ENCODE data around the gene MTHFS. TPM values are rescaled to one million over a fixed set of nuclear protein-coding genes. Genes with fewer than 3 reads are reported as not detected.

Gene MTHFS
- total RNA-seq (ENCODE audit: unreplicated experiment), result 3.8 TPM
- long read RNA-seq, partial matches to known transcripts, result 0 of 2 reads
- long read RNA-seq, other reads (novel, unspliced or antisense), result 1 of 2 reads

- H3K9me3 Mint-ChIP-seq (ENCODE audit: unreplicated experiment), result no peaks in the 10 kb centered on the region
- peaks cover 5% of the 10 kb centered on the region for H3K4me1 Mint-ChIP-seq (ENCODE audit: low read depth, unreplicated experiment)
- H3K27ac Mint-ChIP-seq (ENCODE audit: unreplicated experiment), result peak within 1 kb of the TSS; percentile 94
Measured at GRCh38 chr15:79896634-79897379, at the start of gene MTHFS. TSS of gene MTHFS (minus strand) at chr15:79897014. CDS start at chr15:79896988, 26 bp downstream.

GRCh38 chr15:79944622-79945021 is 47.8 kb upstream of the MTHFS start:
- TF ChIP-seq, protein P1, sequence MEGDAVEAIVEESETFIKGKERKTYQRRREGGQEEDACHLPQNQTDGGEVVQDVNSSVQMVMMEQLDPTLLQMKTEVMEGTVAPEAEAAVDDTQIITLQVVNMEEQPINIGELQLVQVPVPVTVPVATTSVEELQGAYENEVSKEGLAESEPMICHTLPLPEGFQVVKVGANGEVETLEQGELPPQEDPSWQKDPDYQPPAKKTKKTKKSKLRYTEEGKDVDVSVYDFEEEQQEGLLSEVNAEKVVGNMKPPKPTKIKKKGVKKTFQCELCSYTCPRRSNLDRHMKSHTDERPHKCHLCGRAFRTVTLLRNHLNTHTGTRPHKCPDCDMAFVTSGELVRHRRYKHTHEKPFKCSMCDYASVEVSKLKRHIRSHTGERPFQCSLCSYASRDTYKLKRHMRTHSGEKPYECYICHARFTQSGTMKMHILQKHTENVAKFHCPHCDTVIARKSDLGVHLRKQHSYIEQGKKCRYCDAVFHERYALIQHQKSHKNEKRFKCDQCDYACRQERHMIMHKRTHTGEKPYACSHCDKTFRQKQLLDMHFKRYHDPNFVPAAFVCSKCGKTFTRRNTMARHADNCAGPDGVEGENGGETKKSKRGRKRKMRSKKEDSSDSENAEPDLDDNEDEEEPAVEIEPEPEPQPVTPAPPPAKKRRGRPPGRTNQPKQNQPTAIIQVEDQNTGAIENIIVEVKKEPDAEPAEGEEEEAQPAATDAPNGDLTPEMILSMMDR (IDR thresholded peaks at IDR 0.05; ENCODE audit: partially characterized antibody, unreplicated experiment), result no peak
- H3K27me3 Mint-ChIP-seq (ENCODE audit: unreplicated experiment), result no peaks in the 10 kb centered on the region
- H3K9me3 Mint-ChIP-seq (ENCODE audit: unreplicated experiment), result no peaks in the 10 kb centered on the region
- H3K27ac Mint-ChIP-seq (ENCODE audit: unreplicated experiment), result no peak overlapping the region
- H3K36me3 Mint-ChIP-seq (ENCODE audit: unreplicated experiment), result no peaks in the 10 kb centered on the region
- no peak overlapping the region for H3K4me3 Mint-ChIP-seq (ENCODE audit: unreplicated experiment)
- no peak for DNase-seq
- no peaks in the 10 kb centered on the region for H3K4me1 Mint-ChIP-seq (ENCODE audit: low read depth, unreplicated experiment)

More at GRCh38 chr15:79896634-79897379, at the start of gene MTHFS:
- TF ChIP-seq, protein P1 (IDR thresholded peaks at IDR 0.05; ENCODE audit: partially characterized antibody, unreplicated experiment), result peak; percentile 23
- Mint-ChIP-seq H3K36me3 (ENCODE audit: unreplicated experiment) (no peaks in the 10 kb centered on the region), H3K27me3 (ENCODE audit: unreplicated experiment) (peaks cover 2% of the 10 kb centered on the region), H3K4me3 (ENCODE audit: unreplicated experiment) (peak within 1 kb of the TSS; percentile 96)
- DNase-seq, result peak; percentile 77

- TF ChIP-seq, protein P1 (IDR thresholded peaks at IDR 0.05; ENCODE audit: partially characterized antibody, unreplicated experiment), result no peak
- H3K4me1 Mint-ChIP-seq (ENCODE audit: low read depth, unreplicated experiment), result no peaks in the 10 kb centered on the region
- no peak for DNase-seq
- H3K36me3 Mint-ChIP-seq (ENCODE audit: unreplicated experiment), result no peaks in the 10 kb centered on the region
- H3K27ac Mint-ChIP-seq (ENCODE audit: unreplicated experiment), result no peak overlapping the region
- H3K4me3 Mint-ChIP-seq (ENCODE audit: unreplicated experiment), result no peak overlapping the region
- H3K27me3 Mint-ChIP-seq (ENCODE audit: unreplicated experiment), result no peaks in the 10 kb centered on the region
- H3K9me3 Mint-ChIP-seq (ENCODE audit: unreplicated experiment), result no peaks in the 10 kb centered on the region
Measured at GRCh38 chr15:79943820-79944219, 47.0 kb upstream of the MTHFS start.

DNA sequence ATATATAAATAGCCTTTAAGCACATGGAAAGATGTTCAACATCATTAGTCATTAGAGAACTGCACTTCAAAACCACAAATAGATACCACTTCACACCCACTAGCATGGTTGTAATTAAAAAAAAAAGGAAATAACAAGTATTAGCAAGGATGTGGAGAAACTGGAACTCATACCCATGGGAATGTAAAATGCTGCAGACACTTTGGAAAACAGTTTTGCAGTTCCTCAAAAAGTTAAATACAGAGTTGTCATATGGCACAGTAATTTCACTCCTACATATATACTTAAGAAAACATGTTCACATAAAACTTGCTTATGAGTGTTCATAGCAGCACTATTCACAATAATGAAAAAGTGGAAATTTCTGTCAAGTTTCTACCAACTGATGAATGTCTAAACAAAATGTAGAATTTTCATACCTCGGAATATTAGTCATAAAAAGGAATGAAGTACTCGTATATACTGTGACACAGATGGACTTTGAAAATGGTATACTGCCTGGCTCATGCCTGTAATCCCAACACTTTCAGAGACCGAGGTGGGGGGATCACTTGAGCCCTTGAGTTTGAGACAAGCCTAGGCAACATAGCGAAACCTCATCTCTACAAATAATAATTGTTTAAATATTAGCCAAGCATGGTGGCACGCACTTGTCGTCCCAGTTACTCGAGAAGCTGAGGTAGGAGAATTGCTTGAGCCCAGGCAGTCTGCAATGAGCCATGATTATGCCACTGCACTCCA is 46.1 kb upstream of the MTHFS start:
- TF ChIP-seq, protein P1 (IDR thresholded peaks at IDR 0.05; ENCODE audit: partially characterized antibody, unreplicated experiment), result no peak
- H3K36me3 Mint-ChIP-seq (ENCODE audit: unreplicated experiment), result no peaks in the 10 kb centered on the region
- H3K27me3 Mint-ChIP-seq (ENCODE audit: unreplicated experiment), result peaks cover 2% of the 10 kb centered on the region
- no peak overlapping the region for H3K4me3 Mint-ChIP-seq (ENCODE audit: unreplicated experiment)
- no peaks in the 10 kb centered on the region for H3K9me3 Mint-ChIP-seq (ENCODE audit: unreplicated experiment)
- DNase-seq, result no peak
- H3K27ac Mint-ChIP-seq (ENCODE audit: unreplicated experiment), result no peak overlapping the region
- no peaks in the 10 kb centered on the region for H3K4me1 Mint-ChIP-seq (ENCODE audit: low read depth, unreplicated experiment)

All from glutamatergic neuron (in vitro differentiated cells).